HG03060 (cell line): ENCODE measurements around the gene VOPP1.
"Not testable (repeated sequence)": the region's sequence is repeated elsewhere in the genome, so short reads cannot be mapped to it uniquely, and the experiment has no call there.

ENCODE experiments used
- ATAC-seq: cut with Tn5 transposase; IDR thresholded peaks from one replicate; pipeline ENCODE4 v1.9.1; 2021; ENCODE audit warnings: low read depth, moderate number of reproducible peaks; ENCODE audit not compliant: unreplicated experiment

The VOPP1 gene

DNA sequence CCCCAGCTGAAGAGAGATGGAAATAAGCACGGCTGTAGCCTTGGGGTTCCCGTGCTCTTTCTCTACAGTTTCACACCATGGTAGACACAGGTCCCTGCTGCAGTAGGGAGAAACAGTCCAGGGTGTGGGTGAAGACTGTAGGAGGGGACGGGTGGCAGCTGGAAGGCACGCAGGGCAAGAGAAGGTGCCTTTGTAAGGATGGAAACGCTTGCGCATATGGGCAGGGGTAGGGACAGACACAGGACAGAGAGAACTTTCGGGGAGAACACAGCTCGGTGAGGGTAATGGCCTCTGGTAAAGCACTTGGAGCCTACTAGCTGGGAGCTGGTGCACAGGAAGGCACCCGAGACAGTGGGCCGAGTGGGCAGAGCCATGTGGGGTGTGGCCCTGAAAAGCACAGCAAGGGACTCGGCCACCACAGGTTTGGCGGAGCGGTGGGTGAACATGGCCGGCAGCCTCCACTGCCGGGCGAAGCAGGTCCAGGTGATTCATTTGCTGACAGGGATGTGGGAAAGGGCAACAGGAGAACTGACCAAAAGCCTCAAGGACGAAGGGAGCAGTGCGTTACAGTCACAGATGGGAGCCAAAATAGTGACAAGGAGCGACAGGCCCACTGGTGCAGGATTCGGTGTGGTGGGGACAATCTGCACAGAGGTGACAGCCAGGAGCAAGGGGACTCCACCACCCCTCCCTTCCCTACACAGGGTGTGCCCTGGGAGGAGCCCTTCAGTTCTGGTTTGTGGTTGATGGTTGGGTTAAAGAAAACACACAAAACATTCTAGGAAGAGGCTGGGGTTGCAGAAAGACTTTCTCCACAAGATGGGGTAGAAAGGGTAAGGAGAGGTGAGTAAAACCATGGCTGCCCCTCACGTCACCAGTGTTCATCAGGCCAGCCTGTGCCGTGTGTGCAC, 97.1 kb downstream of the VOPP1 start:
- no peak for ATAC-seq

DNA sequence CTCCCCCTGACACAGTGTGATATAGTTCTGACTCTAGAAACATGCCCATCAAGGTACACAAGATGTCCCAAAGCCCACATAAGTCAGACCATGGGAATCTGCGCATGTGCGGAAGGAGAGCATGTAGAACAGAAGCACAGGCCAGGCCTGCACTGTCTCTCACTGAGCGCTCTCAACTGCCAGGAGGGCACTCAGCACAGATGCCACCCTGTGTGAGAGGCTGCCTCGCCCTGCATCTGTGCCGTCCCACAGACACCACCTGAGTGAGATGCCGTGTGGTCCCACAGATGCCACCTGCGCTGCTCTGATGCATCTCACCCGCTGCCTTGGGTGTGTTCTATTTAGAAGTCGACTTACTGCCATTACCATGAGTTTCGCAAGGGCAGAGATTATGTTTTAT, 98.4 kb downstream of the VOPP1 start:
- no peak for ATAC-seq

DNA sequence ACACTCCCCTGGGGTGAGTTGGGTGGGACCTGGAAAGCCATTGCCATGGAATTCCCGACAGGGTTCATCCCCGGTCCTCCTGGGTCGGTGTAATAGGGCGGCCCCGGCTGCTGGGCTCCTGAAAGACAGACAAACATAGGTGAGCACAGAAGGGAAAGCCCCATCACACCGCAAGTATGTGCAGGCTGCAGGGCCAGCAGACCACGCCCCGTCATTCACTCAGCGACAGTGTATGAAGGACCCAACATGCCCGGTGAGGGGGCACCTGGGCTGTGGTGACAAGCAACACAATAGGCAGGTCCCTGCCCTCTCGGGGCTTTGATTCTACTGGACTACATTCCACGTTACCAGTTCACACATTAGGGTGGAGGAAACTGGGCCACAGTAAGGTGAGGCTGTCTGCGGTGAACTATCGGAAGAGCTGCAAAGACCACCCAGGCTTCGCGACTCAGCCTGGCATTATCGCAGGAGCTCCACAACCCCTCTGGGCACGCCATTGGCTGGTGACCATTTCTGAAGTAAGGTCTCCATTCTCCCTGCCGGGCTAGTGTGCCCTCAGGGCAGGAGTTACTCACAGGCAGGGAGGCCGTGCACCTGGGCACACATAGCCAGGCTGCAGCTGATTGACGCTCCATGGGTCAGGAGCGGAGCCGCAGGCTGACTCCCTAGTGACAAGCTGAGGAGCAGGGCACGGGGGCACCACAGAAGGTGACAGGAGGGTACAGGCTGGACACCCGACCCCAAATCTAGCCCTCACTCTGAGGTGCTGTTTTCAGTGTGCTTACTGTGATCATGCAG, 99.2 kb downstream of the VOPP1 start:
- ATAC-seq: no peak

DNA sequence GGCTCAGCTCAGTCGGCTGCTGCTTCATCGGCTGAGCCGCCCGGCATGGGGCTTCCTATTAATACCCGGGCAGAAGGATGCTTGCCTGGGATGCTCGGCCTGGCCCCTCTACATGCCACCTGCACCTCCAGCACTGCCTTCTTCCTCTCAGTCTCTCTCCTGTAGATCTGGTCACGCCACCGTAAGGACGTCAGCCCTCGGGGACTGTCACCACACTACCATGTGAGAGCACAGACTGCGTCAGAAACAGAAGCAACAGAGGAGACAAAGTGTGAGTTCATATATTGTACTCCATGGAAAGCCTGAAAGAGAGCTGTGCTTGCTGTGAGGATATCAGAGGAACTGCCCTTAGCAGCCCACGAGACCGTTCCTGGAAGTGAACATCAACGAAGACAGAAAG, 99.9 kb downstream of the VOPP1 start:
- ATAC-seq: not testable (repeated sequence)

DNA sequence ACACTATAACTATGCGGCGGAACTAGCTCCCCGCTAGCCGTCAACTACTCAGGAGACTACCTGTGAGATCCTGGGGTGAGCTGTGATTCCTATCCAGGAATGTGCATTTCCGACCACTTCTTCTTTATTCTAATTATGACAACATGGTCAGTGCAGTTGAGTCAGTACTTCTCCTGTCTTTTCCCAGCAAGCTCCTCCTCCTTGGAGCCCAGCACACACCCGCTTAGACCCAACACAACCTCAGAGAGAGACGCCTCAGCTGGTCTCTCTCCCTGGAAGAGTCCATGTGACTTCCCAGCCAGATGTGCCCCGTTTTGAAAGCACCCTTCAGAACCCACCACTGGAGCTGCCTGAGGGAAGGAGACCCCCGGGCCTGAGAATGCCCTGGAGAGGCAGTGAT, 100.7 kb downstream of the VOPP1 start:
- not testable (repeated sequence) for ATAC-seq

DNA sequence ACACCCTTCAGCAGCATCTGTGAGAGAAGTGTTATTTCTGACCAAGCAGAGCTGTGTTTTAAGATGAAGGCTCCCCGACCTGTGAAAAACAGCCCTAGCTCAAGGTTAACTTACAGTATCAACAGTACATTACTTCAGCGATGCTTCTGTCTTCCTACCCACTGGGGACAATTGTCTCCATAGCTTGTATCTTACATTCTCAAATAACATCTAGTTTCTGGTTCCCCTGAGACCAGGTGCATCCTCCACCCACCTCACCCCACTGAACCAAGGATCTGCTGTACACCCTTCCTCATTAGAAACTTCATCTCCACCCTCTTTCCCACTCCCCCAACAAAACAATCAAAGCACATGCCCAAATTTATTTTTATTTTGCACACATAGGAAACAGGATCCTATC, 102.0 kb downstream of the VOPP1 start:
- ATAC-seq: no peak

DNA sequence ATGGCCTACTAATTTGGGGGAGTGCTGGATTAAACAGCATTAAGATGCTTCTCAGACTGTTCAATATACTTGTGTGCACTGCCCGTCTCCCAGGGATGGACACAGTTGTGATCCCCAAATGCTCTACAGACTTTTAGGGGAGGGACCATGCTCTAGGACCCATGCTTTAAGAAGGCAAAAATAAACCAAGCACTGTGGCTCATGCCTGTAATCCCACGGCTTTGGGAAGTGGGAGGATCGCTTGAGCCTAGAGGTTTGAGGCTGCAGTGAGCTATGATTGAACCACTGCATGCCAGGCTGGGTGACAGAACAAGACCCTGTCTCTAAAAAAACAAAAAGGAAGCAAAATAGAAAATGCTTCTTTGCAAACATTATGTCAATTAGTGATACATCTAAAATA, 102.6 kb downstream of the VOPP1 start:
- ATAC-seq: no peak

DNA sequence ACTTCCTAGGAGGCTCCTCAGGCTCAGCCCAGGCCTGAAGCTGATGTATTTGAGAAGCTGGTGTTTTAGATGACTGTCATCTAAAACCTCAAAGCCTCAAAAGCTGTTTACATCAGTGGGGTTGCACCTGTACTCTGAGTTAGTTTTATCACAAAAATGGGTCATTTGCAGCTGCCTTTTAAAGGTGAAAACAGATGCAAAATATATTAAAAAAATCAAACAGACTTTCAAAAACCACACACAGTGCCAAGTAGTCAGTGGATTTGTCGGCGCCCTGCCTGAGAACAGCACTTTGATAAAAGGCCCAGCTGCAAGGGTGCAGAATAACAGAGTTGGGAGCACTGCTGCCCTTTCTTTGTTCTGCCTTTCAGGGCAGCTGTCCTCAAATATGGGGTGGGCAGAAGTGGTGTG, 103.0 kb downstream of the VOPP1 start:
- ATAC-seq: no peak

DNA sequence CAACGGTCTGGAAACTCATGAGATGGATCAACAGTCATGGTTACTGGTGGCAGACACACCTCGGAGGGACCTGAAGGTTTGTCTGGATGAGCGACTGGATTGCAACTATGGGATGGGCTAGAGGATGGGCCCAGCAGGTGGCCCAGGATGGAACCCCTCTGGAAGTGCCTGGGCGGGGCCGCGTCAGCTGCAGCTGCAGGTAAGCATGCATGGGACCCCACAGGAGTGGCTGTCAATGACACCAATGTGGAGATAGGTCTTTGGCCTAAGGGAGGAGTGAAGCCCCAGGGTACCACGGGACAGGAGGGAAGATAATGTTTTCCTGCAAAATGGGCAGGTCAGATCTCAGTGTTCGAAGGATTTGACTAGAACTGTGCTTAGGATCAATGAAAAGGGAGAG, 103.8 kb downstream of the VOPP1 start:
- no peak for ATAC-seq

DNA sequence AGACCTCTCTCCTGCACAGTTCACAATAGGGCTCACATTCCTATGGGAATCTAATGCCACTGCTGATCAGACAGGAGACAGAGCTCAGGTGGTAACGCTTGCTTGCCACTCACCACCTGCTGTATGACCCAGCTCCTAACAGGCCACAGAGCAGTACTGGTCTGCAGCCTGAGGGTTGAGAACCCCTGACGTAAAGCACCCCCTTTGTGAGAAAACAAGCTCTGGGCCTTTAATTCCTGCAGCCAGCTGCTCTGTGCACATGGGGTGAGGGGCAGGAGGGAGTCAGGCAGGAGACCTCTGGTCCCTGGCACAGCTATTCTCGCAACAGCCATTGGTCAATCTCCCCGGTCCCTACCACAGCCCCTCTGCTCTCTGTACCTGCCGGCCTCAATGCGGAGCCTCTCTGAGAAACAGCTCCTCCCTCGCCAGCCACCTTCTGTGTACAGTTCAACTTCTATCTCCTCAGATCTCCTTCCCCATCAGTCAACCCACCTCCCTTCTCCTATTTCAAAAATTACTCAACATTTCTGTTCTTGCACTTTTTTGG, 105.2 kb downstream of the VOPP1 start:
- ATAC-seq: no peak

DNA sequence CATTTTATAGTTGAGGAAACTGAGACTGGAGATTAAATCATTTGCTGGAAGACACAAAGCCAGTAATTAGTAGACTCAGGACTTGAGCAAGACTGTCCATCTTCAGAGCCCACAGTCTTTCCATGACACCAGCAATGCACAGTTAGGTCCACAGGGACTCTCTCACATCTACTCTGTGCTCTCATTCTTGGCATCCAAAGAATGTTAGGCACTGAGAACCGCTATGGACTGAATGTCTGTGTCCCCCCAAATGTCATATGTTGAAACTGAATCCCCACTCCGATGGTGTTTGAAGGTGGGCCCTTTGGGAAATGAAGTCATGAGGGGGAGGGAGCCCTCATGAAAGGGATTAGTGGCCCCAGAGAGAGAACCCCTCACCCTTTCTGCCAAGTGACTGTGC, 106.6 kb downstream of the VOPP1 start:
- no peak for ATAC-seq

DNA sequence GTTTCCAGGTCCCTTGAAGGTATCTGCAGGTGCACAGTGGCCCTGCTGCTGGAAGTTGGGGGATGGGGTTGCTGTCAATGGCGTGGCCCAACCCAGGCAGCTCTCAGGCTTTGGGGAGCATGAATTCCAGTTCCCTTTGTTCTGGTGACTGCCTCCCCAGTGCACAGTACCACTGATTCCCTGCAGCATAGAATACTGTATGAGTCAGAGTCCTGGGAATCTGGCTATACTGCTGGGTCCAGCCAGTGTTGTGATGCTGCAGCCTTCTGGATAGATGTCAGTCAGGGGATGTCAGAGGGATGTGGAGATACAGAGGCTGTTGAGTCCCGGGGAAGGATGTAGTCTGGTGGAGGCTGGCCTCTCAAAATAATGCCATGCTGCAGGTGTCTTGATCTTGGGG, 107.9 kb downstream of the VOPP1 start:
- ATAC-seq: no peak

DNA sequence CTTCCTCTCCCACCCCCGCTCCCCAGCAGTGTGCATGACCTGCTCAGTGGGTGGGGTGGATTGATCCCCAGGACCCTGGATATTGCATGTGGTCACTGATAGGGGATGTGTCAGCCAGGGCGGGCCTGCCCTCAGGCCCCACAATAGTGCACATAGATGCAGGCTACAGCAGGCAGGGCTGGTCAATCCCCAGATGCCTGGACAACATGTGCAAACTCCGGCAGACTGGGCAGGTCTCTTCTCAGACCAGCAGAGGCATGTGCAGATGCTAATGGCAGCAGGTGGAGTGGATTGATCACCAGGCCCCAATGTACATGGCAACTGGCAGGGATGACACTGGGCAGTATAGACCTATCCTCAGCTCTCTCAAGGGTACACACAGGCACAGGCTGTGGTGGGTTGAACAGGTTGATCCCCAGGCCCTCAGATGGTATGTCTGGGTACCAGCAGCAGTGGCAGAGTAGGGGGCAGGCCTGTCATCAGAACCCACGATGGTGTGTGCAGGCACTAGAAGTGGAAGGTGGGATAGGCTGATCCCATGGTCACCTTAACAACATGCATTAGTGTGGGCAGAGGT, 108.5 kb downstream of the VOPP1 start:
- no peak for ATAC-seq

DNA sequence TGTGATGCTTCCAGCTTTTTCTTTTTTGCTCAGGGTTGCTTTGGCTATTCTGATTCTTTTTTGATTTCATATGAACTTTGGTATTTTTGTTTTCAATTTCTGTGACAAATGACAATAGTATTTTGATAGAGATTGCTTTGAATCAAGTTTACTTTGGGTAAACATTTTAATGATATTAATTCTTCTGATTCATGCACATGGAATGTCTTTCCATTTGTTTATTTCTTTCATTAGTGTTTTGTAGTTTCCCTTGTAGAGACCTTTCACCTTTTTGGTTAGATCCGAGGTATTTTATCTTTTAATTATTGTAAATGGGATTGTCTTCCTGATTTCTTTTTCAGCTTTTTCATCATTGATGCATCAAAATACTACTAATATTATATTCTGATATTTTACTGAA, 114.0 kb downstream of the VOPP1 start:
- no peak for ATAC-seq

DNA sequence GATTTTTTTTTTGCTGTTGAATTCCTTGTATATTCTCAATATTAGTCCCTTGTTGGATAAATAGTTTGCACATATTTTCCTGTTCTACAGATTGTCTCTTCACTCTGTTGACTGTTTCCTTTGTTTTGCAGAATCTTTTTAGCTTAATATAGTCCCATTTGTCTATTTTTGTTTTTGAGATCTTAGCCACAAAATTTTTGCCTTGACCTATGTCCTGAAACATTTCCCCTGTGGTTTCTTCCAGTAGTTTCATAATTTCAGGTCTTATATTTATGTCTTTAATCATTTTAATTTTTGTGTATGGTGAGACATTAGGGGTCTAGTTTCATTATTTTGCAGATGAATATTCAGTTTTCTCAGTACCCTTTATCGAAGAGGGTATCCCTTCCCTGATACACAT, 114.5 kb downstream of the VOPP1 start:
- no peak for ATAC-seq

DNA sequence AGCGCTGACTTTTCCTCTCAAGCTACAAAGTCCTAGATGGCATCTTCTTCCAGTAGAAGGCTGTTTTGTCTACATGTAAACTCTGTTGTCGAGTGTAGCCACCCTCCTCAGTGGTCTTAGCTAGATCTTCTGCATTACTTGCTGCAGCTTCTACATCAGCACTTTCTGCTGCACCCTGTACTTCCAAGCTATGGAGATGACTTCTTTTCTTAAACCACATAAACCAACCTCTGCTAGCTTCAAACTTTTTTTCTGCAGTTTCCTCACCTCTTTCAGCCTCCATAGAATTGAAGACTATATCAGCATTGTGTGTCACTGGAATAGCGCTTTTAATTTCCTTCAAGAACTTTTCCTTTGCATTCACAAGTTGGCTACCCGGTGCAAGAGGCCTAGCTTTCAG, 119.3 kb downstream of the VOPP1 start:
- no peak for ATAC-seq

DNA sequence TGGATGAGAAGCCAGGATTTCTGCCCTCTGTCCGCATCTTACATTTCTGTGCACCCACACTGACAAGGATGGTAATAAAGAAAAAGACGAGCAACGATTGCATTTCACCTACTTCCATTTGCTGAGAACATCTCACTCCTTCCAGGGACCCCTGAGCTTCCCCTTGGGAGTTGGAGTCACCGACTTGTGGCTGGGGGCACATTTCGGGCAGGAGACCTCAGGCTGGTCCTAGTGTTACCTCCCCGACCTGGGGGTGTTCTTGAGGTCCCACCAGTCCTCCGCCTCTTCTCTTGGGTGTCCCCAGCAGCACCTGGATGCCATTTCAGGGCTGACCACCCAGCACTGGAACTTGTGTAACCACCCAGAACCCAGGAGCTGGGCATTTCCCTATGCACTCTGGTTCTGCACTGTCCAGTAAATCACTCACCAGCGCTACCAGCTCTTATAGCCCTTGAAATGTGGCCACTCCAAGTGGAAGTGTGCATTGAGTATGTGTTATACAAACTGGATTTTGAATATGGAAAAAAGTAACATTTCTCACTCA, 122.2 kb downstream of the VOPP1 start:
- ATAC-seq: no peak

DNA sequence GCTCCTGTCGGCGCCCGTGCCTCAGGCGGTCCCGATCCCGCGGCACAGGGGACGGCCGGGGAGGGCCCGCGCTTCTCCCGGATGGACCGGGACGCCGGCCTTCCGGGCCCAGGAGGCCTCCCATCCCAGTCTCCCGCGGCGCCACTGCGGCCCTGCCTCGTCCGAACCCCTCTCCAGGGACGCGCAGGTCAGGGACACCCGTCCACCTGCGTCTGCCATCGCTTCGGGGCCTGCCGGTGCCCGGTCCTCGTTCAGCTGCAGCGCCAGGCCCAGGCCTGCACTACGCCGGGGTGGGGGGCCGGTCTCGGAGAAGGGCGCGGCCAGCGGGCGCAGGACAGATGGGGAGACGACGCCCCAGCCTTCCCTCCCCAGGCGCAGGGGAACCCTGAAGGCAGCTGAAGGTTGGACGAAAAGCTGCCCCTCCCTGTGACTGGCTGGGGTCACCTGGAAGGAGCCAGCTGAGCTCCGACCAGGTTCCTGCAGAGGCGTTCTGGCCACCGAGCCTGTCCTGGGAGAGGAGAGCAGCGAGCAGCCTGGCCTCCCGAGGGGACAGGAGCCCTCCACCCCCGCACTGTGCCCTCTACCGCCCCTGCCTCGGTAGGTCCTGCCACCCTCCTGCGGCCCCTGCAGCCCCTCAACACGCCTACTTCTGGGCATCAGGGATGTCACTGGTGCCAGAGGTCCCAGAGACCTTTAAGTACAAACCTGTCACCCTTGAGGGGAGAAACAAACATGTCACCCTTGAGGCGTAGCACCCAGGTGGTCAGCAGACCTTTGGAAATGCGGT, 122.9 kb downstream of the VOPP1 start:
- ATAC-seq: no peak

DNA sequence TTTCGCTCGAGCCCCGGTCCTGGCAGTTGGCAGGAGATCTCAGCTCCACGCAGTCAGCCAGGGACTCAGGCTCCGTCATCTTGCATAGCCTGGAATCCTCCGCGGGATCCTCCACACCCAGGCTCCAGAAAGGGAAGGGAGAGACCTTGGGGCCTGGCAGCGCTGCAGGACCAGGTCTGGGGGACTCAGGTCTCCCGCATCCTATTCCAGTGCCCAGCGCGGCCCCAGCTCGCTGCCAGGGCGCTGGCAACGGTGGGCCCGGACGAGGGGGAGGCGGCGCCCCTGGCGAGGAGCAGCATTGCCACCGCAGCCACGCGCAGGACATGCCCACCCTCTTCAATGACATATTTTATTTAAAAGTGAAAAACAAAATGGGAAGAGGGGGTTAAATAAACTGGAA, 123.8 kb downstream of the VOPP1 start:
- no peak for ATAC-seq

DNA sequence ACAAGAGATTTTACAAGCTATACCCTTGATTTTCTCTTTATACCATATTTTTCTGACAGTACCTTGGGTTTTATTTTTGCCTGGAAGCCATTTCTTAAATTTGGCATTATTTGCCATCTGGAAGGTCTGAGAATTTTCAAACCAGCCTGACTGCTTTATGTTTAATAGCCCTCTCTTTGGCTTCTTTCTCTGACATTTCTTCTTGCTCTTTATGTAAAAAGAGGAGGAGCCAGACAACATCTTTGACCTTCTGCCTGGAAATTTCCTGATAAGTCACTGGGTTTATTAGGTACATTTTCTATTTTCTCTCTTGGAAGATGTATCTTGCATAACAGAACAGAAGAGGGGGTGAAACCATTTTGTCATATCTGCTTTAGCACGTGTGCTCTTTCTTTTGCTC, 127.5 kb downstream of the VOPP1 start:
- ATAC-seq: no peak
